ENCODE measurements around the gene SEC63.

DNA sequence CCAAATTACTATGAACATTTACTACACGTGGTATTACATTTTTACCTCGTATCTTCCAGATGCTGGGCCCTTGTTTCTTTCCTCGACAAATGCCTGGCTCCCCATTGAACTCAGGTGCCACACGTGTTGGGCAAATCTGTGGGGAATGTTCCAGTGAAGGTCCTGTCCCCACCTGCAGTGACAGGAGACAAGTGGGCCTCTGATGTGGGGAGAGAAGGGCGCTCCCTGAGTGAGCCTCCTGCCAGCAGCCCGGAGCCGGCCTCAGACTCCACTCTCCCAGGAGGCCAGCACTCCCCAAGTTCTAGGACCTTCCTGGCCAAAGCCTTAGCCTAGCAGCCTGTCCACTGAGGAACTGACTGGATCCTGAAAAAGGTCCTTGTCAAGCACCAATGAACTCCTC is 112.2 kb downstream of the SEC63 start:
- TF ChIP-seq CTCF (IDR thresholded peaks at IDR 0.05 in 2 of 3, conservative IDR thresholded peaks at IDR 0.05 in 1 of 3; ENCODE audit: borderline replicate concordance in 1 of 3, insufficient read depth in 1 of 3, low read depth in 2 of 3, low read length in 2 of 3) (no peak), ATF3 (IDR thresholded peaks at IDR 0.05) (no peak), POLR2A (IDR thresholded peaks at IDR 0.05; ENCODE audit: borderline replicate concordance, extremely low read depth, insufficient read depth, insufficient read length) (no peak), CEBPB (IDR thresholded peaks at IDR 0.05; ENCODE audit: low read depth) (no peak)

All from HCT116 (cell line).